Upper lobe of left lung (tissue), 6 donors: Measurements from ENCODE around the gene IFT172. TPM values are rescaled to one million over a fixed set of nuclear protein-coding genes. Genes with fewer than 3 reads are reported as not detected.

Experiments used
- ATAC-seq, 2 donors: fragments of 200-7000 bp; cut with Tn5 transposase; one replicate each; pipeline ENCODE4 v1.9.1; 2022; ENCODE audit warnings: mild to moderate bottlenecking in 2 of 2, moderate library complexity in 2 of 2; ENCODE audit not compliant: low FRiP score in 2 of 2
- DNase-seq, 2 donors: peaks; one replicate each; pipeline ENCODE4 v3.0.0-alpha.2; 2019 to 2020
- H3K27ac ChIP-seq, 4 donors: fragments of 200-600 bp; sonication (generic); one replicate each; pipeline ENCODE4 v1.5.1; 2016 to 2019
- H3K27me3 ChIP-seq, 4 donors: fragments of 200-600 bp; sonication (generic); one replicate each; pipeline ENCODE4 v1.5.1; 2017 to 2019
- H3K36me3 ChIP-seq, 4 donors: fragments of 200-600 bp; sonication (generic); one replicate each; pipeline ENCODE4 v1.5.1; 2016 to 2019
- H3K4me1 ChIP-seq, 4 donors: fragments of 200-600 bp; sonication (generic); one replicate each; pipeline ENCODE4 v1.5.1; 2018 to 2019
- H3K4me3 ChIP-seq, 4 donors: fragments of 200-600 bp; sonication (generic); one replicate each; pipeline ENCODE4 v1.5.1; 2017 to 2019; ENCODE audit warnings: mild to moderate bottlenecking in 2 of 4, moderate library complexity in 1 of 4
- H3K9me3 ChIP-seq, 4 donors: fragments of 200-600 bp; sonication (generic); one replicate each; pipeline ENCODE4 v1.5.1; 2018 to 2019
- EP300 ChIP-seq, 4 donors: sonication (generic); formaldehyde crosslinking; IDR thresholded peaks; one replicate each; pipeline ENCODE4 v1.5.1; 2017; ENCODE audit warnings: antibody characterized with exemption in 4 of 4, control low read depth in 2 of 4
- POLR2A ChIP-seq, 4 donors: fragments of 450-650 bp; IDR thresholded peaks; one replicate each; pipeline ENCODE4 v1.5.1; 2016 to 2017; ENCODE audit warnings: antibody characterized with exemption in 4 of 4, mild to moderate bottlenecking in 2 of 4
- POLR2AphosphoS5 ChIP-seq, 2 donors: sonication (generic); formaldehyde crosslinking; IDR thresholded peaks; one replicate each; pipeline ENCODE4 v1.5.1; 2017; ENCODE audit warnings: antibody characterized with exemption in 2 of 2
- WGBS, 2 donors: methylation state at CpG; one replicate each; pipeline ENCODE4 v1.1.5; 2017 to 2018; 5-methylcytosine and 5-hydroxymethylcytosine counted together
- total RNA-seq, 6 donors: library from RNA; depleted of rRNA in 4 of 6; stranded (reverse); fragments of >200 nt in 4 of 6; gene quantifications; one replicate each; pipeline versions ENCODE4 v1.1.0 to v1.2.1, GENCODE V29; 2016 to 2021
- TF ChIP-seq, protein P1 (sequence below), 6 experiments: fragments of 450-650 bp in 4 of 6; fragments of 200-600 bp in 2 of 6; sonication (generic) in 2 of 6; IDR thresholded peaks; one replicate each; pipeline ENCODE4 v1.5.1; 2016 to 2019; ENCODE audit warnings: antibody characterized with exemption in 6 of 6
- donor health status: DM: no; HTN: no; CAD: no; lungs with moderate emphysema.
- donor health status: DM: no; HTN: yes; CAD: no; lungs with severe emphysema.

IFT172 gene
- total RNA-seq, 6 donors from 2014 or later = 24.3 to 80.6 (median 29.8) TPM

- peak overlapping the region in 2 of 4 donors; percentile 36 to 52 for H3K27ac ChIP-seq
- H3K4me1 ChIP-seq = peaks cover 9 to 22% (median 17%) of the 10 kb centered on the region in 4 donors
- peaks cover 0 to 14% (median 6%) of the 10 kb centered on the region in 4 donors for H3K27me3 ChIP-seq
- no peaks in the 10 kb centered on the region for H3K36me3 ChIP-seq
- H3K4me3 ChIP-seq = peak overlapping the region; percentile 31 to 67 (median 64)
- DNase-seq = no peak
- 39 to 48% methylated on average over 14 to 16 of the region's 35 CpGs for WGBS, 2 donors
- TF ChIP-seq EP300 (IDR thresholded peaks at IDR 0.05) (no peak), POLR2AphosphoS5 (IDR thresholded peaks at IDR 0.05) (peak in 1 of 2 donors; percentile 62), POLR2A (IDR thresholded peaks at IDR 0.05) (no peak)
- TF ChIP-seq, protein P1, sequence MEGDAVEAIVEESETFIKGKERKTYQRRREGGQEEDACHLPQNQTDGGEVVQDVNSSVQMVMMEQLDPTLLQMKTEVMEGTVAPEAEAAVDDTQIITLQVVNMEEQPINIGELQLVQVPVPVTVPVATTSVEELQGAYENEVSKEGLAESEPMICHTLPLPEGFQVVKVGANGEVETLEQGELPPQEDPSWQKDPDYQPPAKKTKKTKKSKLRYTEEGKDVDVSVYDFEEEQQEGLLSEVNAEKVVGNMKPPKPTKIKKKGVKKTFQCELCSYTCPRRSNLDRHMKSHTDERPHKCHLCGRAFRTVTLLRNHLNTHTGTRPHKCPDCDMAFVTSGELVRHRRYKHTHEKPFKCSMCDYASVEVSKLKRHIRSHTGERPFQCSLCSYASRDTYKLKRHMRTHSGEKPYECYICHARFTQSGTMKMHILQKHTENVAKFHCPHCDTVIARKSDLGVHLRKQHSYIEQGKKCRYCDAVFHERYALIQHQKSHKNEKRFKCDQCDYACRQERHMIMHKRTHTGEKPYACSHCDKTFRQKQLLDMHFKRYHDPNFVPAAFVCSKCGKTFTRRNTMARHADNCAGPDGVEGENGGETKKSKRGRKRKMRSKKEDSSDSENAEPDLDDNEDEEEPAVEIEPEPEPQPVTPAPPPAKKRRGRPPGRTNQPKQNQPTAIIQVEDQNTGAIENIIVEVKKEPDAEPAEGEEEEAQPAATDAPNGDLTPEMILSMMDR (IDR thresholded peaks at IDR 0.05) = peak in 1 of 6 experiments; percentile 5
- H3K9me3 ChIP-seq = no peaks in the 10 kb centered on the region
- peak in 1 of 2 donors; percentile 54 for ATAC-seq
Measured at GRCh38 chr2:27494284-27494943, 4.9 kb upstream of the IFT172 start.

DNA sequence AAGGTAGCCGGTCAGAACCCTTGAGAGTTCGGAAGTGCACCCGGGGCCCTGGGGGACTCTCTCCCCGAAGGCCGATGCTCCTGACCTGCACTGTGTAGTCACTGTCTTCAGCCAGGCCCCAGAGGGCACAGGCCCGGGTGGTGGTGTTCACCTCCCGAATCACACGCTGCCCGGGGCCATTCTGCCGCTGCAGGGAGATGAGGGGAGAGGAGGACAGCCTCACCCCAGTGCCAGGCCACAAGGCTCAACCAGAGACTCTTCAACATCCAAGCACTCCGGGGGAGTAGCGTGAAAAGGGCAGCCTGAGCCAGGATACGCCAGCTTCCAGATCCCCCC is 4.4 kb upstream of the IFT172 start:
- DNase-seq (peak in 1 of 2 donors; percentile 47), ATAC-seq (no peak)
- peaks cover 0 to 14% (median 6%) of the 10 kb centered on the region in 4 donors for H3K27me3 ChIP-seq
- 92 to 95% methylated on average over 13 of the region's 13 CpGs for WGBS, 2 donors
- H3K4me3 ChIP-seq = no peak overlapping the region
- H3K27ac ChIP-seq = peak overlapping the region in 1 of 4 donors; percentile 52
- no peaks in the 10 kb centered on the region for H3K36me3 ChIP-seq
- no peak for TF ChIP-seq POLR2A (IDR thresholded peaks at IDR 0.05)
- no peak for TF ChIP-seq POLR2AphosphoS5 (IDR thresholded peaks at IDR 0.05)
- no peak for TF ChIP-seq EP300 (IDR thresholded peaks at IDR 0.05)
- TF ChIP-seq, protein P1 (IDR thresholded peaks at IDR 0.05) = no peak
- H3K9me3 ChIP-seq = no peaks in the 10 kb centered on the region
- H3K4me1 ChIP-seq = peaks cover 12 to 27% (median 21%) of the 10 kb centered on the region in 4 donors

- 82 to 93% methylated on average over 4 of the region's 4 CpGs for WGBS, 2 donors
- no peak overlapping the region for H3K27ac ChIP-seq
Measured at GRCh38 chr2:27492557-27492956, 3.0 kb upstream of the IFT172 start.

GRCh38 chr2:27489118-27489497 is 435 bp downstream of the IFT172 start:
- WGBS, 2 donors = 4 to 13% methylated on average over 8 to 11 of the region's 11 CpGs
- peak; percentile 7 to 29 for ATAC-seq
- TF ChIP-seq EP300 (IDR thresholded peaks at IDR 0.05) (no peak), POLR2A (IDR thresholded peaks at IDR 0.05) (no peak), POLR2AphosphoS5 (IDR thresholded peaks at IDR 0.05) (no peak)
- TF ChIP-seq, protein P1 (IDR thresholded peaks at IDR 0.05) = no peak
- no peak for DNase-seq
- Histone ChIP-seq H3K9me3 (no peaks in the 10 kb centered on the region), H3K27me3 (no peaks in the 10 kb centered on the region), H3K27ac (peak overlapping the region; percentile 32 to 80 (median 50)), H3K4me1 (peaks cover 12 to 18% (median 13%) of the 10 kb centered on the region in 4 donors), H3K36me3 (peaks cover 0 to 8% (median 2%) of the 10 kb centered on the region in 4 donors), H3K4me3 (peak overlapping the region; percentile 43 to 73 (median 58))

More at GRCh38 chr2:27492557-27492956, 3.0 kb upstream of the IFT172 start:
- H3K4me1 ChIP-seq = peaks cover 19 to 31% (median 26%) of the 10 kb centered on the region in 4 donors
- DNase-seq (no peak), ATAC-seq (no peak)
- no peak overlapping the region for H3K4me3 ChIP-seq
- no peak for TF ChIP-seq POLR2AphosphoS5 (IDR thresholded peaks at IDR 0.05)
- TF ChIP-seq POLR2A (IDR thresholded peaks at IDR 0.05) = no peak
- no peak for TF ChIP-seq EP300 (IDR thresholded peaks at IDR 0.05)
- TF ChIP-seq, protein P1 (IDR thresholded peaks at IDR 0.05) = no peak
- no peaks in the 10 kb centered on the region for H3K9me3 ChIP-seq
- H3K27me3 ChIP-seq = peaks cover 0 to 14% (median 6%) of the 10 kb centered on the region in 4 donors
- no peaks in the 10 kb centered on the region for H3K36me3 ChIP-seq
